ENCODE data around the gene SF3B3.
"Not testable (repeated sequence)": the region's sequence is repeated elsewhere in the genome, so short reads cannot be mapped to it uniquely, and the experiment has no call there.

SF3B3 gene

DNA sequence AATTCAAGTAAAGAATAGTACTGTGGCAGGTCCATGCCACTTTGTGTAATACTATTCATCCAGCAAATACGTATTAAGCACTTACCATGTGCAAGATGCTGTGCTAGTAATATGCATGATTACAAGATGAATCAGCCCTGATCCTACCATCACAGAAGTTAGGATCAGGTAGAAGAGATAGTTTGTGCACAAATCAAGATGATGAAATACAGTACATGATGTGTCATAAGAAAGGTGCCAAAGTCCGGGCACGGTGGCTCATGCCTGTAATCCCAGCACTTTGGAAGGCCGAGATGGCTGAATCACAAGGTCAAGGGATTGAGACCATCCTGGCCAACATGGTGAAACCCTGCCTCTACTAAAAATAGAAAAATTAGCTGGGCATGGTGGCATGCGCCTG is 11.2 kb upstream of the SF3B3 start:
- no peak for DNase-seq

DNA sequence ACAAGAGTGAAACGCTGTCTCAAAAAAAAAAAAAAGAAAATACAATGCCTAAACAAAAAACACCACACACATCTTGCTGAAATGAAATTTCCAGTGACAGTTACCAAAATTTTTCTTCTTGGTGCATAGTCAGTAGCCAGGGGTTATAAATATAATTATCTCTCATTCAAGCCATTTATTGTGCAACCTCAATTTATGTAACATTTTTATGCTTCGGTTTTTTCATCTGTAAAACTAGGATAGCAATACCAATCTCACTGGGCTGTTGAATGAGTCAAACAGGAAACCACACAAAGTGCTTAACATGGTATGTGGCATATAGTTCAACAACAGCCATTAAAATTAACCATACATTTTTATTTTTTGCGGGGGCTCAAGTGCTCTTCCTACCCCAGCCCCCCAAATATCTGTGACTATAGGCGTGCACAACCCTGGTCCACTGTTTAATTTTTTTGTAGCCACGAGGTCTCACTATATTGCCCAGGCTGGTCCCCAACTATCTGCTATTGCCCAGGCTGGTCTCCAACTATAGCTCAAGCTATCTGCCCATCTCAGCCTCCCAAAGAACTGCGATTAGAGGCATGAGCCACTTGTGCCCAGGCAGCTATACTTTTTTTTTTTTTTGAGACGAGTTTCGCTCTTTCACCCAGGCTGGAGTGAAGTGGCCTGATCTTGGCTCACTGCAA is 2.9 kb upstream of the SF3B3 start:
- no peak for DNase-seq

DNA sequence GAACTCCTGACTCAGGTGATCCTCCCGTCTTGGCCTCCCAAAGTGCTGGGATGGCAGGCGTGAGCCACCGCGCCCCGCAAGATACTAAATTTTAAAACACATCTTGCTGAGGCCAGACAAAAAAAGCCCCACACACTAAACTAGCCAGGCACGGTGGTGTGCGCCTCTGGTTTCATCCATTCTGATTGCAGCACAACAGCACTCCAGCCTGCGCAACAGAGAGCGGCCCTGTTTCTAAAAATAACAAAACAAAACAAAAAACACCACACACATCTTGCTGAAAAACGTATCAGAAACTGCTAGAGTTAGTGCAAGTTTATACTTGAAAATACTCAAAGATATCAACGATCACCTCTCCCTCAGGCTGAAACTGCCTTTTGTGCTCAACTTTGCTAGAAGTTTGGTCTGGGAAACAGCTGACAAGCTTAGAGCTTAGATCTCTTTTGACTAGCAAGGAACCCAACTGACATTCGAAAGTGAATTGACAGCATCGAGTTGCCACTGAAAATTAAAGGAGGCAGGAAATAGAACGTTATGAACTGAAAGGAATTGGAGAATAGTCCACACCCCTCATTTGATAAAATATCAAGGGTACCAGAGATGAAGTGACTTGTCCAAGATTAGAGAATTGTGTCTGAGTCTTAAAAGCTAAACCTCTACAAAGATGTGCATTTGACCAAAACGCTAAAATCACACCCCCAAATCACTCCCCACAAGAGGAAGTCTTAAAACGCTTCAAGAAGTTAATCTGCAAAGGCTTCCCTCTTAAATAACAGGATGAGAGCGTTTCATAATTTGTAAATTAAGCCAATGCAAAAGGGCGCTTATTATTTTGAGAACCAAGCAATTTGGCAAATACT is 1.2 kb upstream of the SF3B3 start:
- no peak for DNase-seq

DNA sequence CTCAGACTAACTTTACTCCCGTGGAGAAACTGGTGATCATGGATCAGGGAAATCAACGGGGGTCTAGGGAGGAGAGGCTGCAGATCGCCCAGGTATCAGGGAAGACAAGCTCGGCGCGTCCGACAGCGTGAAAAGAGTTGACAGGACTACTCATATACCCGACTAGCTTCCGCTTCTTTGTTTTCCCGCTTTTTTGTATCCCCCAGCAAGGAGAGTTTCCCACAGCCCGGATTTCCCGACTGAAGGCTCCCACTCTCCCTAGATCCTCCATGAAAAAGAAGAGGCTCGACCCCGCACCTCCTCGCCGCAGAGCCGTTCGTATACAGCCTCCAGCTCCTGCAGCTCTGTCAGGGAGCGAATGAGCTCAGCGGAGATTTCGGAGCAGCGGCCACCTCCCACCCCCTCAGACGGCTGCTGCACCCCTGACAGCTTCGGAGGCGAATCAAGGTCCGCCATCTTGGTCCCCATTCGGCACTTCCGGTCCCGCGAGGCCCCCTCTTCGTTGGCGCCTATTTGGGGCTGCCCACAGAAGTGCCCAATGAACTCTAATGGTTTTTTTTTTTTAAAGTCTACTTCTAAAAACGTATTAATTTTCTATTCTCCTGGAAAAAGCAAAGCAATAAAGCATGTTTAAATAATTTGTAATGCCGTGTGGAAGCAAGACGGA is 407 bp upstream of the SF3B3 start, which contains the start of gene COG4:
Gene COG4, minus strand, starts transcription at position 479 of the 667 bp plus-strand sequence. Its CDS starts 11 bp downstream, at position 468.
- peak; percentile 89 for DNase-seq

DNA sequence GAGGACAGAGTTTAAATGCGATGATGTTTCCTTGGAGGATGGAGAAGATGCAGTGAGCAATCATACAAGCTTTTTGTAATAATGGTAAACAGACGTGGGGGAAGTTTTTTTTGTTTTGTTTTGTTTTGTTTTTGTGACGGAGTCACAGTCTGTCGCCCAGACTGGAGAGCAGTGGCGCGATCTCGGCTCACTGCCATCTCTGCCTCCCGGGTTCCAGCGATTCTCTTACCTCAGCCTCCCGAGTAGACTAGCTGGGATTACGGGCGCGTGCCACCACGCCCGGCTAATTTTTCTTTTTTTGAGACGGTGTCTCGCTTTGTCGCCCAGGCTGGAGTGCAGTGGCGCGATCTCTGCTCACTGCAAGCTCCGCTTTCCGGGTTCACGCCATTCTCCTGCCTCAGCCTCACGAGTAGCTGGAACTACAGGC is 796 bp downstream of the SF3B3 start:
- peak; percentile 46 for DNase-seq

DNA sequence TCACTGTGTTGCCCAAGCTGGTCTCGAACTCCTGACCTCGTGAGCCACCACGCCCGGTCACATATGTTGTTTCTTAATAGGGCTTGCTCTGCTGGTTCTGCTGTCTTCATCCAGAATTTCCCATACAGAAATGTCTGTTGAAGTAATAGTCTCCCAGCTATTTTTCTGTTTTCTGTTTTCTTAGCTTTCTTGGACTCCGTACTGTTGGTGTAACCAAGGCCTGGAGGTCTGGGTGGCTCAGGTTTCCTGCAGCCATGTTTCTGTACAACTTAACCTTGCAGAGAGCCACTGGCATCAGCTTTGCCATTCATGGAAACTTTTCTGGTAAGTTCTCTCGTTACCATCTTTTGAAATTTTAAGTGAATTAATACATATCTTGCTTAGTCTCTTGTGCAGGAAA is 2.8 kb downstream of the SF3B3 start:
- no peak for DNase-seq

DNA sequence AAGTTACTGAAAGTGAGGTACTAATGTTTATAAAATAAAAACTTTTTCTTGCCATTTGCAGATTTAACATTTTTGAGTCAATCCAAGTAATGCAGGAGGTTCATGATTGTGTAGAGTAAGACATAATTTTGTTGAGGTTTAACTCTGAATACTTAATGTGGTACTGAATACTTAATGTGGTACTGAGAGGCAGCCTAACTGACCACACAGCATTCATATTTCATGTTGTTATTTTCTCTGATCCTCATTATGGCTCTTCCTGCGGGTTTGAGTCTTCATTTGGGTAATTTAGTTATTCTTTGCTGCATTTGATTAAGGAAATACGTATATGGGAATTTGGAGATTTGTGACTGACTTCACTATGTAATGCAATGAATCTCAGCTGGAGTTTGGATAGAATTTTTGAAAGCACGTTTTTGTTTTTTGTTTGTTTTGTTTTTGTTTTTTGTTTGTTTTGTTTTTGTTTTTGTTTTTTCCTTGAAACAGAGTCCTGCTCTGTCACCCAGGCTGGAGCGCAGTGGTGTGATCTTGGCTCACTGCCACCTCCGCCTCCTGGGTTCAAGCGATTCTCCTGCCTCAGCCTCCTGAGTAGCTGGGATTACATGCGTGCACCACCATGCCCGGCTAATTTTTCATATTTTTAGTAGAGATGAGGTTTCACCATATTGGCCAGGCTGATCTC is 3.8 kb downstream of the SF3B3 start:
- no peak for DNase-seq

DNA sequence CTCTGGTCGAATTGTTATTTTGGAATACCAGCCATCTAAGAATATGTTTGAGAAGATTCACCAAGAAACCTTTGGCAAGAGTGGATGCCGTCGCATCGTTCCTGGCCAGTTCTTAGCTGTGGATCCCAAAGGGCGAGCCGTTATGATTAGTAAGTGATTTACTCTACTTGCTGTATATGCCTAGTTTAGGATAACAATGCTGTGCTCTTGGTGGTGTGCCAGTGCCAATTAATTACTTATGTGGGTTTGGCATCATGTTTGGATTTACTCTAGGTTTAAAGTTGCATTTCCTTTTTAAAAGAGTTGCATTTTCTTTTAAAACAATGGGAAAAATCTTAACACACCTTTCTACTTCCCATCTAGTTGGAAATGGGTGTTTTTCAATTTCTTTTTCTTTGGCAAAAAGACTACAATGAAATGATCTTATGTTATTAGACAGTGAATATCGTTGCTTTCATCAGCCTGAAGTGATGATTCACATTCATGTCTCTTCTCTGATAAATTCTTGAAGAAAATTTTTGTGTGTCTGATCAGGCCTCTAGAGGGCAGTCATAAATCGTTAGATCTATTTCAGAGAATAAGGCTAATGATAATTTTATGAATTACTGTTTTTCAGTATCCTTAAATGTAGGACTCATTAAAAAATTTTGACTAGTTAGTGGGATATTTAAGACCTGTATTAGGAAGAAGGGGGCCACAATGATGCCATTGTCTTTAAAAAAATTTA is 5.6 kb downstream of the SF3B3 start:
- DNase-seq = no peak

DNA sequence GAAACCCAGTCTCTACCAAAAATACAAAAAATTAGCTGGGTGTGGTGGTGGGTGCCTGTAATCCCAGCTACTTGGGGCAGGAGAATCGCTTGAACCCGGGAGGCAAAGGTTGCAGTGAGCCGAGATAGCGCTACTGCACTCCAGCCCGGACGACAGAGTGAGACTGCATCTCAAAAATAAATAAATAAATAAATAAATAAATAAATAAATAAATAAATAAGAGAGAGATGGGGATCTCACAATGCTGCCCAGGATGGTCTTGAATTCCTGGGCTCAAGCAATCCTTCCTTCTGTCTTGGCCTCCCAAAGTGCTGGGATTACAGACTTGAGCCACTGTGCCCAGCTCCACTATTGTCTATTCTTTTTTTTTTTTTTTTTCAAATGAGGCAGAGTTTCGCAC is 6.3 kb downstream of the SF3B3 start:
- DNase-seq = not testable (repeated sequence)

DNA sequence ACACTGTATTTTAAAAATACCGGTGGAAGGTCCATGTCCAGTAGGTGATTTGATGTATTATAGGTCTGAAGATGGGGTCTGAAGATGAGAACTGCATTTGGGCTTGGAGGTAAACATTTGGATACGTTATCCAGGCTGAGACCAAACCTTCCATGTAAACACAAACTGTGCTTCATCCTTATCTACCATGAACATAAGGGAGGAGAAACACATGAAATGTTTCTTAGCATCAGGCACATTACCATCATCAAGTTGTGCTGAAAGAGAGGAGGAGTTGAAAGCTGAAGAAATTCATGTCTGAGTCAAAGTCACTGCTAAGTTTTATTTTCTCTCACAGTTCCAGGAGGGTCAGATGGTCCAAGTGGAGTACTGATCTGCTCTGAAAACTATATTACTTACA is 11.4 kb downstream of the SF3B3 start:
- no peak for DNase-seq

DNA sequence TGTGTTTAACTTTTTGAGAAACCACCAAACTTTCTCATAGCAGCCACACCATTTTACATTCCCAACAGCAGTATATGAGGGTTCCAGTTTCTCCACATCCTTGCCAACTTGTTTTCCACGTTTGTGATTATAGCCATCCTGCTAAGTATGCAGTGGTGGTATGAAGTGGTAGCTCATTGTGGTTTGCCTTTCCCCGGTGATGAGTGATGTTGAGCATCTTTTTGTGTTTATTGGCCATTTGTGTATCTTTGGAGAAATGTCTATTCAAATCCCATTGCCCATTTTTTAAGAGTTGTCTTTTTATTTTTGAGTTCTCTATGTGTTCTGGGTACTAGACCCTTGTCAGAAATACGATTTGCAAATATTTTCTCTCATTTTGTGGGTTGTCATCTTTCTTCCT is 17.4 kb downstream of the SF3B3 start:
- no peak for DNase-seq

DNA sequence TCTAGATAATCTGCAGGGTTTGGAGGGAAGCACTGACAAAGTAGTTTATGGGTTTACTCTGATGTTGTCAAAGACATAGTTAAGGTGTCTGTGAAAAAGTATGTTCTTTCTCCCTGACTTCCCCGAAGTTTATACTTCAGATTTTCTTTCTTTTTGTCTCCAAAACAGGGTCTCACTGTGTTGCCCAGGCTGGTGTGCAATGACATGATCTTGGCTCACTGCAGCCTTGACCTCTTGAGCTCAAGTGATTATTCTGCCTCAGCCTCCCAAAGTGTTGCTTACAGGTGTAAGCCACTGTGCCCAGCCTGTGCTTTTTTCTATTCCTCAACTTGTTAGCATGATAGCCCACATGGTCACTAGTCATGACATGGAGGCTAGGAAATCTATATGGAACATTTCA is 20.9 kb downstream of the SF3B3 start:
- no peak for DNase-seq

DNA sequence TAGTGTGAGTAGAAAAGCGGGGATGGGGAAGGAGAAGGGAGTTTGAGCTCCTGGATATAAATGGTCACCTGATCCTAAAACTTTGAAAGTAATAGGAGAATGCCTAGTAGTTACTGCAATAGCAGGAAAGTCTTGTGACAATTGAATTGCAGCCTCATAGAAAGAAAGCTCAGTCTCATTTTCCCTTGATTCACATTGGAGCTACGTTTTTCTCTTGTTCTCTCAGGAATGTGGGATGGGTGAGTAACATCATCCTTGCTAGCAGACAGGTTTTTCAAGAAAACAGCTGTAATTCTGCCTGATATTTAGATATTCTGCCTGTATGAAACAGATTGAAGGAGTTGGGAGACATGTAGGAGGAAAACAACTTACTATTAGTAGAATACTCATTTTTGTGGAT is 25.3 kb downstream of the SF3B3 start:
- no peak for DNase-seq

DNA sequence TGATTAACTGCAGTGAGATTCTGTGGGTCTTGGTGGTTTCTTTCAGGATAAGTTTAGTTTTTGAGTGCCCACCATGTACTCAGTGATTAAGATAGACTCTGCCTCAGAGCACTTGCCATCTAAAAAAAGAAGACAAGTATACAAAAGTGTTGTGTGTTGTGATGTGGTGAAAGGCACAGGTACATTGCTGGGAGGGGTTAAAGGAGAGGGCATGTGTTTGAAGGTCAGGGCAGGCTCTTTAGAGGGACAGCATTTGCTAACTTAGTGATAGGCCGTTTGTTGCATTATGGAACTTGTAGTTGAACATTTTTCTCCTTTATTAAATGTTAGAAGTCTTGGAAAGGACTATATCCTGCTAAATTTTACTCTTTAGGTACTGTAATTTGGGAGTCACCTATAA is 26.5 kb downstream of the SF3B3 start:
- DNase-seq = no peak

DNA sequence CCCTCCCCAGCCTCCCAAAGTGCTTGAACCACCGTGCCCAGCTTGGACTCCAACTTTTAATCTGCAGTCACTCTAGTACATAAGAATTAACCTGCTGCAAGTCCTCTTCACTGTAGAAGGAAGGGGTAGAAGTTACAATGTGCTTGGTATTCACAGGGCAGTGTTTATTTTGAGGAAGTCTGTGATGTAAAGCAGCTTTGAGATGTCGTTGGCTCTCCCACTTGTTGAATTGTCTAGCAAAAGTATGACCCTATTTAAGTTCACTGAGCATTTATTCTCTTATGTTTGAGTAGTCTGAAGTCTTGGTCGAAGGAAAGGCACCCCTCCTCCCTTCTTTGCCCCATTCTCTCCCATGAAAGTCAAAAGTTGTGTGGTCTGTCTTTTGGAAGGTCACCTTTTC is 28.2 kb downstream of the SF3B3 start:
- no peak for DNase-seq

DNA sequence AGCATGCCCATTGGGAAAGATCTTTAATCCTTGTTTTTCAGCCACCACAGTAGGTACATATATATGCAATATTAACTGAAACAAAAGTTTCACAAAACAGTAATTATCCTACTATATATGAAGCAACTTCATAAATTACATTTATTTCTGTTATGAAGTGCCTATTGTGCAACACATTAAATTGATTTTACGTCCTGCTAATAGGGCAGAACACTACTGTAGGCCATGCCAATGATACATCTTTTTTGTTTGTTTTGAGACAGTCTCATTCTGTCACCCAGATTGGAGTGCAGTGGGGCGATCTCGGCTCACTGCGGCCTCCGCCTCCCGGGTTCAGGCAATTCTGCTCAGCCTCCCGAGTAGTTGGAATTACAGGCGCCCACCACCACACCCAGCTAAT is 29.1 kb downstream of the SF3B3 start:
- DNase-seq = no peak

DNA sequence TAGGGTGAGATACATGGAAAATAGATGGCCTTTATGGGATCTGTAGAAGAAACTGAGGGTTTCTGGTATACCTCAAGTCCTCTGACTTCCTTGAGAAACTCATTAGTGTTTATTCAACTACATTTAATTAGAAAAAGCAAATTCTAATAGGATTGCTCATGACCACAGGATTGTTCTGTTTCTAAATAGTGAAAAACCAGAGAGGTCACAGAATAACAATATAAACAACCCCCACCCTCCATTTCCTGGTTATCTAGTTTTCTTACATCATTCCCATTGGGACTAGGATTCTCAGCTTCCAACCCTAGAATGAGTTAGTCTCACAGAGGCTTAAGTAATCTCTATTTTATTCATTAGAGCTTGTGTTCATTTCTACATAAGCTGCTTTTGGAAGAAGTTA is 30.0 kb downstream of the SF3B3 start:
- no peak for DNase-seq

DNA sequence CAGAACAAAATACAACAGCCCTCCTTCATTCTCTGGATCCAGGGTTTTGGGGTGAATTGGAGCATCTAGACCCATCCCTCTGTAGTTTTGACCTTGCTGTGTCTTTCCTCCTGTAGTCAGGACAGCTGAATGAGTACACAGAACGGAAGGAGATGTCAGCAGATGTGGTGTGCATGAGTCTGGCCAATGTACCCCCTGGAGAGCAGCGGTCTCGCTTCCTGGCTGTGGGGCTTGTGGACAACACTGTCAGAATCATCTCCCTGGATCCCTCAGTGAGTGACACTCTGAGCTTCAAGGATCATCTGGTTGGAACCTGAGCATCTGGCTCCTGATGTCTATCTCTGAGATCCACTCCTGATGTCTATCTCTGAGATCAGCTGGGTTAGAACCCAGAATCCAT is 32.4 kb downstream of the SF3B3 start:
- DNase-seq = no peak

DNA sequence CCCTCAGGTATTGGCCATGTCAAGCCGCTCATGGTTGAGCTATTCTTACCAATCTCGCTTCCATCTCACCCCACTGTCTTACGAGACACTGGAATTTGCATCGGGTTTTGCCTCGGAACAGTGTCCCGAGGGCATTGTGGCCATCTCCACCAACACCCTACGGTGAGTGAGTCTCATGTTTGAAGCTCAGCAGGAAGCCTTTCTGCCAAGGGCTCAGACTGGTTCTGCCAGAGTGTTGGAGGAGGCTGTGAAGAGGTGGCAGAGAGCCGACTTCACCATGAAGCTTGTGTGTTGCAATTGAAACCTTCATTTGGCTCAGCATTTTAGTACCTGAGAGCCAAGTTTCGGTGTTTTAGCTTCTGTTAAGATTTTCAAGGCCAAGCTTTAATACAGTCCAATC is 38.0 kb downstream of the SF3B3 start:
- DNase-seq = no peak

DNA sequence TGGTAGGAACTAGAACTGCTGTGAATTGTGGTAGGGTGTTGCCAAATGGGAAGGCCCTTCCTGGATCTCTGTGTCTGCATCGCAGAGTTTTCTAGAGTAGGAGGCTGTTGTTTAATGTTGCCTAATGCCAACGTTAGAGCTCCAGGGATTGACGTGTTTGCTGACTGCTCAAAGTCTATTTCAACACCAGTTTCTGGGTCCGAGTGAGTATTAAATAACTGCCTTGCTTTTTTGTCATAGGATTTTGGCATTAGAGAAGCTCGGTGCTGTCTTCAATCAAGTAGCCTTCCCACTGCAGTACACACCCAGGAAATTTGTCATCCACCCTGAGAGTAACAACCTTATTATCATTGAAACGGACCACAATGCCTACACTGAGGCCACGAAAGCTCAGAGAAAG is 40.0 kb downstream of the SF3B3 start:
- no peak for DNase-seq

DNA sequence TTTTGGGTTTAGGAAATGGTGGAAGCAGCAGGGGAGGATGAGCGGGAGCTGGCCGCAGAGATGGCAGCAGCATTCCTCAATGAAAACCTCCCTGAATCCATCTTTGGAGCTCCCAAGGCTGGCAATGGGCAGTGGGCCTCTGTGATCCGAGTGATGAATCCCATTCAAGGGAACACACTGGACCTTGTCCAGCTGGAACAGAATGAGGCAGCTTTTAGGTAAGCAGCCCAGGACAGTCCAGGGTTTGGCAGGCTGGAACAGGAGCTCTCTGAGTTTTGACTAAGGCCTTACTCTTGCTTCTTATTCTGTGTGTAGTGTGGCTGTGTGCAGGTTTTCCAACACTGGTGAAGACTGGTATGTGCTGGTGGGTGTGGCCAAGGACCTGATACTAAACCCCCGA is 41.4 kb downstream of the SF3B3 start:
- no peak for DNase-seq

DNA sequence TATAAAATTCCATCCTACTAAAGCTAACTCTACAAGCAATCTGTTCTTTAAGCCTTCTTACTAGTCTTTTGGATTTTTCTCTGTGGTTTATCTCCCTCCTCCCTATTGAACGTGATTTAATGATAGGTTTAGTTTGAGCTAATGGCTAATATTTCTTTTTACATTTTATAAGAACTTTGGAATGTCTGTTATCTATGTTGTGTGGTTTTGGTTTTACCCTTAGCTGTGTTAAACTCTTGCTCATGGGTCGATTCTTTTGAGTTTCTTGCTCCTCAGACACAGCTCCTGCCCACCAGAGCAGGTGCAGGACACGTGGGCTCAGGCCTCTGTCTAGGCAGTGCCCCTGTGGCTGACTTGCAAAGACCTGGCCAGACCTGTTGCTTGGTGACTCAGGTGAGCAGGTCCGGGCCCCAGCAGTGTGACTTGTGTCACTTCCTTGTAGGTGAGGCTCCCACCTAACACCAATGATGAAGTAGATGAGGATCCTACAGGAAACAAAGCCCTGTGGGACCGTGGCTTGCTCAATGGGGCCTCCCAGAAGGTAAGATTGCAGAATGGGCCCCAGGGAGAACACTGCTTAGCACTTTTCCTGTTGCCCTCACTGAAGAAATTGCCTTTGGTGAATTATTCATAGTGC is 45.1 kb downstream of the SF3B3 start:
- no peak for DNase-seq
